Medulla oblongata (tissue), 1 donor: ENCODE data around the gene PRMT1.

ENCODE experiments used
- DNase-seq: peaks from one replicate; pipeline ENCODE4 v3.0.0-alpha.2; 2015; ENCODE audit errors: extremely low spot score

PRMT1 gene

GRCh38 chr19:49688531-49689132 lies 11.6 kb downstream of the PRMT1 start:
- DNase-seq = no peak

- DNase-seq = peak; percentile 38
Observed at GRCh38 chr19:49689133-49690078, 12.3 kb downstream of the PRMT1 start, which contains the start of gene ADM5. TSS of gene ADM5 (plus strand) at chr19:49689594. CDS start at chr19:49689838, 244 bp downstream.

GRCh38 chr19:49690079-49690655 lies 13.1 kb downstream of the PRMT1 start:
- DNase-seq = no peak

- DNase-seq = peak; percentile 85
Observed at GRCh38 chr19:49690656-49691242, 13.7 kb downstream of the PRMT1 start, which contains the start of gene CPT1C. TSS of gene CPT1C (plus strand) at chr19:49691116. CDS start at chr19:49692253, 1,137 bp downstream.

- peak; percentile 80 for DNase-seq
Observed at GRCh38 chr19:49691243-49692146, 14.4 kb downstream of the PRMT1 start.

DNA sequence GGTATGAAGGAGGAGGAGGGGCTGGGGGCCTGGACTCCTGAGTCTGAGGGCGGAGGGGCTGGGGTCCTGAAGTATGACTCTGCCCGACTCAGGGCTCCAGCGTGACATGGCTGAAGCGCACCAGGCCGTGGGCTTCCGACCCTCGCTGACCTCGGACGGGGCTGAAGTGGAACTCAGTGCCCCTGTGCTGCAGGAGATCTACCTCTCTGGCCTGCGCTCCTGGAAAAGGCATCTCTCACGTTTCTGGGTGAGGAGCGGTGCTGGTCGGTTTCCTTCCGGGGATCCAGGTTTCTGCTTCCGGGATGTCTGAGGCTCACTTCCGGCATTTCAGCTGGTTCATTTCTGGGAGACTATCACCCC lies 15.1 kb downstream of the PRMT1 start:
- DNase-seq = no peak

DNA sequence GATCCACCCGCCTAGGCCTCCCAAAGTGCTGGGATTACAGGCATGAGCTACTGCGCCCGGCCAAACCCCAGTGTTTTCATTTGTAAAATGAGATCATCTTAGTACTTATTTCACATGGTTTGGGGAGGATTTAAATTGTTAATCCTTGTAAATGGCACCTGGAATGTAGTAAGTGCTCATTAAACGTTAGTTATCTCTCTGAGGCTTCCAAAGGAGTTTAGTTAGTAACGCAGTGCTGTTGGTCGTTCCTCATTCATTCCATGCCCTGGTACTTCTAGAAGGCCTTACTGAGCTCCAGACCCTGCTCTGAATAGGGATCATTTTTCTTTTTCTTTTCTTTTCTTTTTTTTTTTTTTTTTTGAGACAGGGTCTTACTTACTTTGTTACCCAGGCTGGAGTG lies 19.0 kb downstream of the PRMT1 start:
- DNase-seq = no peak

DNA sequence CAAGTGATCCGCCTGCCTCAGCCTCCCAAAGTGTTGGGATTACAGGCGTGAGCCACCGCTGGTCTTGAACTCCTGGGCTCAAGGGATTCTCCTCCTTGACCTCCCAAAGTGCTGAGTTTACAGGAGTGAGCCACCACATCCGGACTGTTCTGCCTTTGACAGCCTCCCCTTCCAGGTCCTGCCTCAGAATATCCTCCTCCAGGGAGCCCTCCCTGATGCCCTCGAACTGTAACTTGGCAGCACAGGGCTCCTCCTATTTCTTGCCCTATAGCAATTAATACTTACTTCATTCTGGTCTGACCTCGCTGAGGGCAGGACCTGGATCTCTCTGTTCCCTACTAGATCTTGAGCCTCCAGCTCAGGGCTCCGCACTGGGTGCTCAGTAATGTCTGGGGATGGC lies 19.8 kb downstream of the PRMT1 start:
- no peak for DNase-seq

- DNase-seq = no peak
Observed at GRCh38 chr19:49699364-49699763, 22.3 kb downstream of the PRMT1 start.

- no peak for DNase-seq
Observed at GRCh38 chr19:49700563-49700962, 23.5 kb downstream of the PRMT1 start.

- no peak for DNase-seq
Observed at GRCh38 chr19:49701271-49701786, 24.3 kb downstream of the PRMT1 start.

DNA sequence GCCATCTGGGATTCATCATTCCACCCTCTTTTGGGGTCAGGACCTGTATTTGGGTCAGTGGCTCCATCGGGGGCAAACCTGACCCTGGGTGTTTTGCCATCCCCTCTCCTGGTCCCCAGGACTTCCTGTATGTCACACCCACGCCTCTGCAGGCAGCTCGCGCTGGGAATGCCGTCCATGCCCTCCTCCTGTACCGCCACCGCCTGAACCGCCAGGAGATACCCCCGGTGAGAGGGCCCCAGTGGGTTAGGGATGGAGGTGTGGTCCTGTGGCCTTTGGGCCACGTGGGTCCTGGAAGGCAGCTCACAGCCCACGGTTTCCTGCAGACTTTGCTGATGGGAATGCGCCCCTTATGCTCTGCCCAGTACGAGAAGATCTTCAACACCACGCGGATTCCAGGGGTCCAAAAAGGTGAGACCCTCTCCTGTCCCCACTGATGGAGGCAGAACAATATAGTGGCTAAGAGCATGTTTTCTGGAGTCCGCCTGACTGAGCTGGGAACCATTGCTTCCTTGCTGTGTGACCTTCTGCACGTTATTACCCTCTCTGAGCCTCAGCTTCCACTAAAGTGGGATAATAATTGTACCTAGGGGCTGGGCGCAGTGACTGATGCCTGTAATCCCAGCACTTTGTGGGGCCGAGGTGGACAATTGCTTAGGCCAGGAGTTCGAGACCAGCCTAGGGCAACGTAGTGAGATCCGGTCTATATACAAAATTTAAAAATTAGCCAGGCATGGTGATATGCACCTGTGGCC lies 28.0 kb downstream of the PRMT1 start:
- no peak for DNase-seq

DNA sequence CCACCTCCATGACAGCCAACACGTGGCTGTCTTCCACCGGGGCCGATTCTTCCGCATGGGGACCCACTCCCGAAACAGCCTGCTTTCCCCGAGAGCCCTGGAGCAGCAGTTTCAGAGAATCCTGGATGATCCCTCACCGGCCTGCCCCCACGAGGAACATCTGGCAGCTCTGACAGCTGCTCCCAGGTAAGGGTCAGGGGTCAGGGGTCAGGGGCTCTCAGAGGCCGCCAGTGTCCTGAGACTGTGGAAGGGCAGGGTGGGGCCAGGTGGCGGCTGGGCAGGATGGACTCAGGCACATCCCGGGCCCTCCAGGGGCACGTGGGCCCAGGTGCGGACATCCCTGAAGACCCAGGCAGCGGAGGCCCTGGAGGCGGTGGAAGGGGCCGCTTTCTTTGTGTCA lies 28.8 kb downstream of the PRMT1 start:
- no peak for DNase-seq

DNA sequence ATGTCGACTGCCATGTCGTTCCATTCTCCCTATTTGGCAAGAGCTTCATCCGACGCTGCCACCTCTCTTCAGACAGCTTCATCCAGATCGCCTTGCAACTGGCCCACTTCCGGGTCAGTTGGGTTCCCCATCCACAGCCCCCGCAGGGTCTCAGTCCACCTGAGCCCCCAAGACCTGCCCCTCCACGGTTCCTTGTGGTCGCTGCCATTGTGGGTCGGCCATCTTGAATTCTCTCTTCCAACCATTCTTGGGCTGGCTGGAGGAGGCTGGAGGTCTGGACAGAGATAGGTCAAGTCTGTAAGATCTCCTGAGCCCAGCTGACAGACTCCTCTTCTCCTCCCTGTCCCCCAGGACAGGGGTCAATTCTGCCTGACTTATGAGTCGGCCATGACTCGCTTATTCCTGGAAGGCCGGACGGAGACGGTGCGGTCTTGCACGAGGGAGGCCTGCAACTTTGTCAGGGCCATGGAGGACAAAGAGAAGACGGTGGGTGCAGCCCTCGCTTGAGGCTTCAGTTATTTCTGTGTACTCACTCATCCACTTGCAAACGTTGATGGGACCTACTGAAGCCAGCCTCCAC lies 33.4 kb downstream of the PRMT1 start:
- DNase-seq = no peak

DNA sequence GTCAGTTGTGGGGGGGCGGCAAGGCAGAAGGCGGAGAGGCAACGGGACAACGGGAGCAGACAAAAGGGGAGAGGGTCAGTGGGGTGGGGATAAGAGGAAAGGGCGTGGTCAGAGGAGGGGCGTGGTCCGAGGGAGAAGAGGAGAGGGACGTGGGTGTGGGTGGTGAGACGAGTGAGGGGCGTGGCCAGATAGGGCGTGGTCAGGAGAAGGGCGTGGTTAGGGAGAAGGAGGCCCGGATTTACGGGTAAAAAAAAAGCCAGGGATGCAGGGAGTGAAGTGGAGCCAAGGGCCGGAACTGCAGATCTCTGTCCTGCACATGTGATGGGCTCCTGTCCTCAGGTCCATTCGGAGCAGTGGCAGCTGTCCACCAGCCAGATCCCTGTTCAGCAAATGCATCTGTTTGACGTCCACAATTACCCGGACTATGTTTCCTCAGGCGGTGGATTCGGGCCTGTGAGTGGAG lies 35.4 kb downstream of the PRMT1 start:
- no peak for DNase-seq

GRCh38 chr19:49713236-49713845 lies 36.3 kb downstream of the PRMT1 start:
- DNase-seq = no peak

DNA sequence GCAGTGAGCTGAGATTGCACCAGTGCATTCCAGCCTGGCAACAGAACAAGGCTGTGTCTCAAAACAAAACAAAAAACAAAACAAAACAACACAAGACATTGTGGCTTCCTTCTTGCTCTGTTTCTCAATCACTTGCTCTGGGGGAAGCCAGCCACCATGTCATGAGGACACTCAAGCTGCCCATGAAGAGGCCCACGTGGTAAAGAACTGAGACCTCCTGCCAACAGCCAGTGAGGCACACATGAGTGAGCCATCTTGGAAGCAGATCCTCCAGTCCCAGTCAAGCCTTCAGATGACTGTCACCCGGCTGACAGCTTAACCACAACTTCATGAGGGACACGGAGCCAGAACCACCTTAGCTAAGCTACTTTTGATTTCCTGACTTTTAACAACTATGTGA lies 39.1 kb downstream of the PRMT1 start:
- DNase-seq = no peak

- DNase-seq = peak; percentile 4
Observed at GRCh38 chr19:49718511-49718910, 41.4 kb downstream of the PRMT1 start.

DNA sequence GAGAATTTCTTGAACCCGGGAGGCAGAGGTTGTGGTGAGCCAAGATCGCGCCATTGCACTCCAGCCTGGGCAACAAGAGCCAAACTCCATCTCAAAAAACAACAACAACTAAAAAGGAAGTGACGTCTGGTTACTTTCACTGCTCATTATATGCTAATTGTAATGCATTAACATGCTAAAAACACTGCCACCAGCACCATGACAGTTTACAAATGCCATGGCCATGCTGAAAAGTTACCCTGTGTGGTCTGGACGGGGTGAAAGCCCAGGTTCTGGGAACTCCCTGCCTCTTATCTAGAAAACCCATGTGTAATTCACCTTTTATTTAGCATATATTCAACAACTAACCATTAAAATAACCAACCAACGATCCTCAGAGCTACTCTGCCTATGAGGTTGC lies 41.9 kb downstream of the PRMT1 start:
- no peak for DNase-seq
